Panc1 (cell line): Measurements from ENCODE around the gene CDC25B. TPM values are rescaled to one million over a fixed set of nuclear protein-coding genes. Genes with fewer than 3 reads are reported as not detected.

Experiments
- ATAC-seq: fragments of 200-7000 bp; cut with Tn5 transposase; 2 replicates; pipeline ENCODE4 v1.9.1; 2020; ENCODE audit warnings: mild to moderate bottlenecking, moderate library complexity
- BruUV-seq: library from RNA; stranded (reverse); fragments of 400-500 nt; replicated peaks from 2 replicates; lab custom pipeline; 2021; lab: Mats Ljungman, UMichigan
- CTCF ChIA-PET: fragments of 300-600 bp; sonication (Branson Sonifier 250); formaldehyde crosslinking; loops from one replicate; lab custom pipeline; 2022; ENCODE audit warnings: antibody characterized with exemption; lab: Charles Lee
- POLR2A ChIA-PET: fragments of 300-600 bp; sonication (Branson Sonifier 250); formaldehyde crosslinking; loops from one replicate; lab custom pipeline; 2022; ENCODE audit warnings: antibody characterized with exemption; lab: Charles Lee
- DNase-seq: peaks from one replicate; pipeline ENCODE4 v3.0.0-alpha.2; 2010; ENCODE audit warnings: low read depth, low spot score
- H3K27ac ChIP-seq: 2 replicates; pipeline ENCODE4 v1.5.1; 2011; ENCODE audit warnings: mild to moderate bottlenecking, low read length, inconsistent platforms
- H3K27me3 ChIP-seq: fragments of 200-500 bp; sonication (Bioruptor generic); 2 replicates; pipeline ENCODE4 v1.6.0; 2014; ENCODE audit warnings: low read length, inconsistent platforms; ENCODE audit not compliant: control insufficient read depth, insufficient read depth
- H3K36me3 ChIP-seq: fragments of 200-500 bp; sonication (Bioruptor generic); 2 replicates; pipeline ENCODE4 v1.5.1; 2014; ENCODE audit warnings: inconsistent platforms, mild to moderate bottlenecking, low read length, moderate library complexity; ENCODE audit not compliant: control insufficient read depth, insufficient read depth
- H3K4me1 ChIP-seq: 2 replicates; pipeline ENCODE4 v1.5.1; 2011; ENCODE audit warnings: inconsistent platforms, mild to moderate bottlenecking, low read length, moderate library complexity; ENCODE audit not compliant: control insufficient read depth, insufficient read depth
- H3K4me3 ChIP-seq, 2 experiments: 2 replicates each; pipeline ENCODE4 v1.5.1; 2011 to 2012; ENCODE audit warnings: low read depth in 2 of 2, low read length in 2 of 2, mild to moderate bottlenecking in 2 of 2, inconsistent platforms in 1 of 2, moderate library complexity in 1 of 2
- H3K9me3 ChIP-seq: fragments of 200-500 bp; sonication (Bioruptor generic); 2 replicates; pipeline ENCODE4 v1.5.1; 2014; ENCODE audit warnings: low read depth, mild to moderate bottlenecking, inconsistent platforms, low read length, moderate library complexity; ENCODE audit not compliant: control insufficient read depth, insufficient read depth
- POLR2AphosphoS5 ChIP-seq: IDR thresholded peaks from 2 replicates; pipeline ENCODE4 v1.6.1; 2012; ENCODE audit warnings: mild to moderate bottlenecking, low read depth, low read length, moderate library complexity
- SIN3A ChIP-seq: IDR thresholded peaks from 2 replicates; pipeline ENCODE4 v1.6.1; 2012; ENCODE audit warnings: low read depth, mild to moderate bottlenecking, low read length, moderate library complexity, borderline replicate concordance; ENCODE audit not compliant: insufficient read depth
- TCF7L2 ChIP-seq: IDR thresholded peaks from 2 replicates; pipeline ENCODE4 v1.6.1; 2011; ENCODE audit warnings: mild to moderate bottlenecking, low read depth, low read length, inconsistent platforms
- in situ Hi-C: cut with HindIII; loops from 2 replicates; pipeline ENCODE4 v1.10.0; 2016; ENCODE audit warnings: low sequenced_read_pairs, low pct_unique_long_range_greater_than_20kb
- intact Hi-C: fragments of 100-400 bp; cut with micrococcal nuclease; formaldehyde crosslinking; loops from one replicate; pipeline ENCODE4 v1.10.0; 2022; ENCODE audit not compliant: unreplicated experiment
- total RNA-seq: library from RNA; stranded (reverse); gene quantifications from one replicate; pipeline ENCODE4 v1.2.1, GENCODE V29; 2021; ENCODE audit not compliant: unreplicated experiment
- TF ChIP-seq, protein P1 (sequence below), 2 experiments: IDR thresholded peaks; 2 replicates each; pipeline ENCODE4 v1.6.1; 2011 to 2012; ENCODE audit warnings: low read depth in 2 of 2, control low read depth in 1 of 2, low read length in 1 of 2, mild to moderate bottlenecking in 1 of 2, moderate library complexity in 1 of 2; ENCODE audit not compliant: insufficient read depth in 1 of 2
- TF ChIP-seq, protein P2 (sequence below): fragments of 450-650 bp; IDR thresholded peaks from 2 replicates; pipeline ENCODE4 v1.5.1; 2017; ENCODE audit warnings: mild to moderate bottlenecking

The CDC25B gene
- total RNA-seq, 1 experiment from 2014 or later: 170 TPM

DNA sequence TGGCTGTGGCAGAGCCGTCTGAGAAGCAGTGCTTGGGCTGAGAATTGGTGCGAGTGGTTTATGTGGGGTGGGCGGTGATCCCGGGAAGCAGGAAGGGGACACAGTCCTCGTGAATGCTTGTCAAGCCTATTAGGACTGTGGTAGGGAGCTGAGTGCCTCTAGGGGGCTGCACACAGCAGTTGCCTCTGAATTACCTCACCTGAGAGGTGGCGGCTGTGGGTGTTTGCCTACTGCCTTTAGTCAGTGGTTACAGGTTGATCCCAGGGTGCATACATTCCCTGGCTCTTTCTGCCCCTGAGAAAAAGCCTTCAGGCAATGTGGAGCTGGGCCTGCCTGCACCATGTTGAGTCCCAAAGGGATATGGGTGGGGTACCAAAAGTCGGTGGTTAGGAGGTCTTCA is 29.4 kb downstream of the CDC25B start:
- H3K9me3 ChIP-seq: no peaks in the 10 kb centered on the region
- H3K4me3 ChIP-seq: no peak overlapping the region
- POLR2A ChIA-PET: no interaction called here
- CTCF ChIA-PET: interaction anchor here (0.5 kb wide), 1 partner anchor 18 kb away, joined by 6 read pairs; no protein-coding TSS in a partner anchor
- ATAC-seq: no peak
- TF ChIP-seq, protein P1, sequence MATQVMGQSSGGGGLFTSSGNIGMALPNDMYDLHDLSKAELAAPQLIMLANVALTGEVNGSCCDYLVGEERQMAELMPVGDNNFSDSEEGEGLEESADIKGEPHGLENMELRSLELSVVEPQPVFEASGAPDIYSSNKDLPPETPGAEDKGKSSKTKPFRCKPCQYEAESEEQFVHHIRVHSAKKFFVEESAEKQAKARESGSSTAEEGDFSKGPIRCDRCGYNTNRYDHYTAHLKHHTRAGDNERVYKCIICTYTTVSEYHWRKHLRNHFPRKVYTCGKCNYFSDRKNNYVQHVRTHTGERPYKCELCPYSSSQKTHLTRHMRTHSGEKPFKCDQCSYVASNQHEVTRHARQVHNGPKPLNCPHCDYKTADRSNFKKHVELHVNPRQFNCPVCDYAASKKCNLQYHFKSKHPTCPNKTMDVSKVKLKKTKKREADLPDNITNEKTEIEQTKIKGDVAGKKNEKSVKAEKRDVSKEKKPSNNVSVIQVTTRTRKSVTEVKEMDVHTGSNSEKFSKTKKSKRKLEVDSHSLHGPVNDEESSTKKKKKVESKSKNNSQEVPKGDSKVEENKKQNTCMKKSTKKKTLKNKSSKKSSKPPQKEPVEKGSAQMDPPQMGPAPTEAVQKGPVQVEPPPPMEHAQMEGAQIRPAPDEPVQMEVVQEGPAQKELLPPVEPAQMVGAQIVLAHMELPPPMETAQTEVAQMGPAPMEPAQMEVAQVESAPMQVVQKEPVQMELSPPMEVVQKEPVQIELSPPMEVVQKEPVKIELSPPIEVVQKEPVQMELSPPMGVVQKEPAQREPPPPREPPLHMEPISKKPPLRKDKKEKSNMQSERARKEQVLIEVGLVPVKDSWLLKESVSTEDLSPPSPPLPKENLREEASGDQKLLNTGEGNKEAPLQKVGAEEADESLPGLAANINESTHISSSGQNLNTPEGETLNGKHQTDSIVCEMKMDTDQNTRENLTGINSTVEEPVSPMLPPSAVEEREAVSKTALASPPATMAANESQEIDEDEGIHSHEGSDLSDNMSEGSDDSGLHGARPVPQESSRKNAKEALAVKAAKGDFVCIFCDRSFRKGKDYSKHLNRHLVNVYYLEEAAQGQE (IDR thresholded peaks at IDR 0.05; ENCODE audit: insufficient read depth in 1 of 2, low read depth in 2 of 2, low read length in 1 of 2): no peak
- no peak for TF ChIP-seq SIN3A
- no peak for TF ChIP-seq TCF7L2
- TF ChIP-seq POLR2AphosphoS5: no peak
- TF ChIP-seq, protein P2, sequence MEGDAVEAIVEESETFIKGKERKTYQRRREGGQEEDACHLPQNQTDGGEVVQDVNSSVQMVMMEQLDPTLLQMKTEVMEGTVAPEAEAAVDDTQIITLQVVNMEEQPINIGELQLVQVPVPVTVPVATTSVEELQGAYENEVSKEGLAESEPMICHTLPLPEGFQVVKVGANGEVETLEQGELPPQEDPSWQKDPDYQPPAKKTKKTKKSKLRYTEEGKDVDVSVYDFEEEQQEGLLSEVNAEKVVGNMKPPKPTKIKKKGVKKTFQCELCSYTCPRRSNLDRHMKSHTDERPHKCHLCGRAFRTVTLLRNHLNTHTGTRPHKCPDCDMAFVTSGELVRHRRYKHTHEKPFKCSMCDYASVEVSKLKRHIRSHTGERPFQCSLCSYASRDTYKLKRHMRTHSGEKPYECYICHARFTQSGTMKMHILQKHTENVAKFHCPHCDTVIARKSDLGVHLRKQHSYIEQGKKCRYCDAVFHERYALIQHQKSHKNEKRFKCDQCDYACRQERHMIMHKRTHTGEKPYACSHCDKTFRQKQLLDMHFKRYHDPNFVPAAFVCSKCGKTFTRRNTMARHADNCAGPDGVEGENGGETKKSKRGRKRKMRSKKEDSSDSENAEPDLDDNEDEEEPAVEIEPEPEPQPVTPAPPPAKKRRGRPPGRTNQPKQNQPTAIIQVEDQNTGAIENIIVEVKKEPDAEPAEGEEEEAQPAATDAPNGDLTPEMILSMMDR: no peak
- H3K4me1 ChIP-seq: no peaks in the 10 kb centered on the region
- in situ Hi-C loops (no loop called here), intact Hi-C loops (no loop called here)
- H3K36me3 ChIP-seq: 0 out of 2 replicates have a peak, but pooled peaks cover 4% of the 10 kb centered on the region
- no TSS peak for BruUV-seq
- no peaks in the 10 kb centered on the region for H3K27me3 ChIP-seq
- H3K27ac ChIP-seq: no peak overlapping the region
- no peak for DNase-seq

DNA sequence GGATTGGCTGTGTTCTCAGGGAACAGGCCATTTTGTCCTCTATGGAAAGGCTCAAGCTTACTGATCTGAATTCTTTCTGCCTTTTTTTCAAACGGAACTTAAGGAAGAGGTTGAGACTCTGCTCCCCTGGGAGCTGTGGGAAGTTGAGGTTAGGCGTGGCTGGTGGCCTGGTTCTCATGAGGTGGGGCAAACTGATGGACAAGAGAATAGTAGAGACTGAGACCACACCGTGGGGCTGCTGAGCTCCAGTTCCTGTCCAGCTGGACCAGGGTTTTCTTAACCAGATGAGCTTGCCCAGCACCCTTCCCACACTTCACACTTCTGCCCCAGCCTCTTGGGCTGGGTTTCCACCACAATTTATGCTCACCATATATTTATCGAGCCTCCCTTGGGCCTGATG is 30.3 kb downstream of the CDC25B start:
- POLR2A ChIA-PET: no interaction called here
- Histone ChIP-seq H3K9me3 (no peaks in the 10 kb centered on the region), H3K4me3 (no peak overlapping the region), H3K27ac (no peak overlapping the region), H3K27me3 (no peaks in the 10 kb centered on the region), H3K36me3 (0 out of 2 replicates have a peak, but pooled peaks cover 4% of the 10 kb centered on the region), H3K4me1 (no peaks in the 10 kb centered on the region)
- no peak for DNase-seq
- in situ Hi-C loops (no loop called here), intact Hi-C loops (no loop called here)
- CTCF ChIA-PET: no interaction called here
- ATAC-seq: peak; percentile 29; the same call in 1 of the 2 replicates
- BruUV-seq: no TSS peak
- TF ChIP-seq, protein P1 (IDR thresholded peaks at IDR 0.05; ENCODE audit: insufficient read depth in 1 of 2, low read depth in 2 of 2, low read length in 1 of 2): no peak
- TF ChIP-seq SIN3A (no peak), TCF7L2 (no peak)
- TF ChIP-seq, protein P2: no peak
